ENCODE measurements around the gene GALNT14.
"Not testable (repeated sequence)": the region's sequence is repeated elsewhere in the genome, so short reads cannot be mapped to it uniquely, and the experiment has no call there.

GALNT14 gene

GRCh38 chr2:31138037-31138962 lies at the start of gene GALNT14:
Gene GALNT14 (minus strand): TSS chr2:31138440. CDS start chr2:31138086, 354 bp downstream.
- peak in 1 of 2 donors; percentile 2 for DNase-seq (ENCODE audit: low read depth in 2 of 2)

DNA sequence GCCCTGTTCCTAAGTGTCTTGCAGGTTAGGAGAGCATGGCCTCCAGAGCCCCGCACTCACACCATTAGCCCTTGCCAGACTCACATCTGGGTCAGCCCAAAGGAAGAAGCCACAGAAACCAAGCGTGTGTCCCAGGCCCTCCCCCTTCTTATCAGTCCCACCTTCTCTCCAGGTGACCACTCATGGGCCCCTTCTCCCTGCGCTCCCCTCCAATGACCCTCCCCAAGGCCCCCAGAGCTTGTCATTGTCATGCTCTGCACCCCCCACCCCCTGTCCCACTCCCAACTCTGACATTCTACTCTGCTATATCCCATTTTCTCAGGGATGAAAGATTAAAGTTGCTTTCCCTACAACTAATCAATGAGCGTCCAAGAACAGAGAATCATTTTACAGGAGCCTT lies 48.9 kb upstream of the GALNT14 start:
- DNase-seq (ENCODE audit: low read depth in 2 of 2) = no peak

DNA sequence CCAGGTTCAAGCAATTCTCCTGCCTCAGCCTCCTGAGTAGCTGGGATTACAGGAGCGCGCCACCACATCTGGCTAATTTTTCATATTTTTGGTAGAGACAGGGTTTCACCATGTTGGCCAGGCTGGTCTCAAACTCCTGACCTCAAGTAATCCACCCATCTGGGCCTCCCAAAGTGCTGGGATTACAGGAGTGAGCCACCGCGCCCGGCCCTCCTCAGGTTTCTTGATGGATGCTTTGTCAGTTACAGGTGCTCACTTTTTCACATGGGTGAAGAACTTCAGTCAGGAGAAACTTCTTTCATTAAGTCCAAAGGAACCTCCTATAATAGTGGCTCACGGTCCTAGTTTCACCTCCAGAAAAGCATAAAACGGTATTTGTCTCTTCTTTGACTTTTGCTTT lies 45.7 kb upstream of the GALNT14 start:
- DNase-seq (ENCODE audit: low read depth in 2 of 2) = not testable (repeated sequence)

- DNase-seq (ENCODE audit: low read depth in 2 of 2) = no peak
Observed at GRCh38 chr2:31176742-31177141, 38.5 kb upstream of the GALNT14 start.

DNA sequence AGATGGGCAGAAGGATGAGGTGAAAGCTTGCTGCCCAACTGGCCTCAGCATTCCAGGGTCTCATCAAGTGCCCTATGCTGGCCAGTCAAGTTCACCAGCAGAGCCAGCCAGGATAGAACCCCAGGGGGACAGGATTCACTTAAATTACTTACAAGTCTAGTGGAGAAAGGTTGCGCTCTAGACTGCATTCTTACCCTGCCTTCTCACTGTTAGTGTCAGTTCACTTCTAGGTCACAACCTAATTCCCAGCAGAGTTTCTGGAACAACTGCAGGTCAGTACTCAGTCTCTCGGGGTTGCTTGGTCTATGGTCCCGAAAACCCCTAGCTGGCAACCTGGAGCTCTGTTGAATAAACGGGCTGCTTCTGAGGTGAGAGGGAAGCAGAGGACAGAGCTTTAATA lies 32.9 kb upstream of the GALNT14 start:
- DNase-seq (ENCODE audit: low read depth in 2 of 2) = no peak

GRCh38 chr2:31170071-31170698 lies 31.9 kb upstream of the GALNT14 start:
- DNase-seq (ENCODE audit: low read depth in 2 of 2) = peak; percentile 10 to 13

- DNase-seq (ENCODE audit: low read depth in 2 of 2) = no peak
Observed at GRCh38 chr2:31168291-31168690, 30.1 kb upstream of the GALNT14 start.

DNA sequence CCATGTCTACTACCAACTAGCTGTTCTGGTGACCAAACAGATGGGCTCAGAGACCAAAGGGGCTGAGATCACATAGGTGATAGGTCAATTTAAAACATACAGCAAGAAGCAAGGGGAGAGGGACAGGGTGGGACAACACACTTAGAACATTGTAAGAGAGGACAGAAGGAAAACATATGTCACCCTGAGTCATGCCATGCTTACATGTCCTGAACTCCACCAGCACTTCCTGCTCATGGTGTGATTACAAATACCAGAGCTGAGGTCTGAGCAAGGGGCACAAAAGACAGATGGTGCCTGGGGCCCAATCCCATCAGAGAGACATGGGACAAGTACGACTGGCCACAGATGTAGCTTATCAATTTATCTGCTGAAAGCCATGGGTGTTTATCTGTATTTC lies 28.7 kb upstream of the GALNT14 start:
- no peak for DNase-seq (ENCODE audit: low read depth in 2 of 2)

GRCh38 chr2:31163011-31163539 lies 24.8 kb upstream of the GALNT14 start:
- no peak for DNase-seq (ENCODE audit: low read depth in 2 of 2)

- DNase-seq (ENCODE audit: low read depth in 2 of 2) = no peak
Observed at GRCh38 chr2:31161637-31162036, 23.4 kb upstream of the GALNT14 start.

GRCh38 chr2:31151501-31151900 lies 13.3 kb upstream of the GALNT14 start:
- DNase-seq (ENCODE audit: low read depth in 2 of 2) = no peak

DNA sequence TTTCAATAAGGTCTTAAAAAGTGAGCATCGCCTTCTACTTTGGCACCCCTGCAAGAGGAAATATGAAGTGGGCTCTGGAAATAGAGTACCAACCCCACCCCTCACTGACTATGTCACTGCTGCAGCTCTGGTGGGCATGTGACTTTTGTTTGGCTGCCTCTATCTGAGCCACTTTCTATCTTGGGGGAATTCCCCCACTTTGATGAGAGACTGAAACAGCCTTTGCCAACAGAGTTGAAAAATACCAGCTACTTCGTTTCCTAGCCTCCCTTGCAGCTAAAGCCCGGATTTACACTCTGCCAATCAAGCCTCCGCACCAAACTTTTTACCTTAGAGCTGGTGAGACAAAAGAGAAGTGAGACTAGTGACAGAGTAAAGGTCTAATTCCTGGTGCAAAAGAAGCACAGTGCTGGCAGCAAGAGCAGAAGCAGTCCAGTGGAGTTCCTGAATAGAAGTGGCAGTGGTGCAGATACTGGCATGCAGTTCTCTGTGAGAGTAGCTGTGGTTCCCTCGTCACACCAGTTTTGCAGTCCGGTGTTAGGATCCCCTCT lies 12.0 kb upstream of the GALNT14 start:
- DNase-seq (ENCODE audit: low read depth in 2 of 2) = no peak

DNA sequence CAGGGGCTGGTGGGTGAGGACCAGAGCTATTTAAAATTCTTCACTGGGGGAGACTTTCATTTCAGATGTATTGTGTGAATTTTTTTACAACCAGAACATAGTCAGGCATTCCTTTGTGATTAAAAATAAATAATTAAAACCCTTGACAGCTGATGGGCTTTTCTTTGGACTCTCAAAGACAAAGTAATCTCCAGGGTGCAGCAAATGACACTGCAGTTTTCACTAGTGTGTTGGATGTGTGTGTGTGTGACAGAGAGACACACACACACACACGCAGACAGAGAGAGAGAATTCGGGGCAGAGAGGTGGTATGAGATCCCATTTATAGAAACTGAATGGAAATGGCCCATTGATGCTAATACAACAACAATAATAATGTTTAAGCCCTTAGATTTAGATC lies 10.3 kb upstream of the GALNT14 start:
- DNase-seq (ENCODE audit: low read depth in 2 of 2) = no peak

DNA sequence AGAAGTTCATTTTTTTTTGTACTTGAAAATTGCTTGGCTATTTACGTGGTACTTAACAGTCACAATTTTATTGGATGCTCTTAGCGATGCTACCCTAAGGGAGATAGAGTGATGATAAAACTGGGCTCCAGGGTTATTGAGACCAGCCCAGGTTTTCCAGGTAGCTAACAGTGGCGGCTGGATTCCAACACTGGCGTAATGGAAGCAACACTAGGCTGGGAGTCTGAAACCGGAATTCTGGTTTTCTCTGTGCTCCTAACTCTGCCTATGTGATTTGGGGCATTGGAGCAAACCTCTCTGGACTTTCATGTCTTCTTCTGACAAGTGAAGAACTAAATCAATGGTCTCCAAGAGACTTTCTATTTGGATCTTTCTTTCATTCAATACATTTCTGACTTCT lies 9.4 kb upstream of the GALNT14 start:
- no peak for DNase-seq (ENCODE audit: low read depth in 2 of 2)

GRCh38 chr2:31142110-31142509 lies 3.9 kb upstream of the GALNT14 start:
- DNase-seq (ENCODE audit: low read depth in 2 of 2) = no peak

GRCh38 chr2:31141443-31142085 lies 3.3 kb upstream of the GALNT14 start:
- no peak for DNase-seq (ENCODE audit: low read depth in 2 of 2)

- DNase-seq (ENCODE audit: low read depth in 2 of 2) = no peak
Observed at GRCh38 chr2:31140151-31140550, 1.9 kb upstream of the GALNT14 start.

DNA sequence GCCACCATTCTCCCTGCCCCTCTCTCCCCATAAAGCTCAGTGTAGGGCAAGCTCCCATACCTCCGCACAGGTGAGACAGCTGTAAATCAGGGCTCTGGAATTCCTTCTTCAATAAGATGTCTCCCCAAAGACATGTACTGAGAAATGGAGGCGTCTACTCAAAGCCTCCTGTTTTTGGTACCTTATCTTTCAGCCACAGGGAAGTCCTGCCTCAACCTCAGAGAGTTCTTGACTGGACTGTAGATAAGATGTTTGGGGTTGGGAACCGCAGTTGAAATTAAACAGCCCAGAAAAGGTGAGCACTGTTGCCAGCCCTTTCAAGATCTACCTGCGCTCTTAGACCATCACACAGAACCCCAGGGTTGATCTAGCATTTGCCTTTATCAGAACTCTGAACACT lies 1.4 kb upstream of the GALNT14 start:
- no peak for DNase-seq (ENCODE audit: low read depth in 2 of 2)

DNA sequence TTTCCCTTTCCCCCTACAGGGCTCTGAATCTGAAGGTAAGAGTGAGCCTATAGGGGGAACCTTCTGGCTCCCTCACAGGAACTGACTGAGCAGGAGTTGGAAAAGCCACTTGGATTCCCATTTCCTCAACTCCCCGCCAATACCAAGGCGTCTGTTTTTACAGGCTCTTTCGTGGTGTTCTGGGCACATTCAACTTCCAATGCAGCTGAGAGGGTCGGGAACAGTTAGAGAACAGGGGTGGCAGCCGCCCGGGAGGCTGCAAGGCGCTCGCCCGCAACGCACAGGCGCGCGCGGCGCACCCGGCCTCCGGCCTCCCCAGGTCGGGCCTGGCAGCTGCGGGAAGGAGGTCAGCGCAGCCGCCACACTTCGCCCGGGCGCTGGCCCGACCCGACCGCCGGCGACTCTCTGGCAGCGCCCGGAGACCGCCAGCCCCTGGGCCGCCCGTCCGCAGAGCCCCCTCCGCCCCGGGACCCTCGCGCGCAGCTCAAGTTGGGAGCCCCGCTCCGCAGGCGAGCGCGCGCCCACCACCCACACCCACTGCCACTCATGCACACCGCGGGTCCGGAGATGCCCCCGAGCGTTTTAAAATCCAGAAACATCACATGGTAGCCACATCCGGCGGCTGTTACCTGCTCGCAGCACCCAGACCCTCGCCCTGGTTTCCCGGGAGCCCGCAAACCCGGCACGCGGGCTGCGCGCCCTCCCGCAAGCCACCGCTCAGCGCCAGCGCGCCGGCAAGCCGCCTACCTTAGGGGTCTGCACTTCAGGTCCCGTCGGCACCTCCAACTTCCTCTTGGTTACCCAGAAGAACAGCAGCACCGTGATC lies 816 bp downstream of the GALNT14 start:
- DNase-seq (ENCODE audit: low read depth in 2 of 2) = no peak

DNA sequence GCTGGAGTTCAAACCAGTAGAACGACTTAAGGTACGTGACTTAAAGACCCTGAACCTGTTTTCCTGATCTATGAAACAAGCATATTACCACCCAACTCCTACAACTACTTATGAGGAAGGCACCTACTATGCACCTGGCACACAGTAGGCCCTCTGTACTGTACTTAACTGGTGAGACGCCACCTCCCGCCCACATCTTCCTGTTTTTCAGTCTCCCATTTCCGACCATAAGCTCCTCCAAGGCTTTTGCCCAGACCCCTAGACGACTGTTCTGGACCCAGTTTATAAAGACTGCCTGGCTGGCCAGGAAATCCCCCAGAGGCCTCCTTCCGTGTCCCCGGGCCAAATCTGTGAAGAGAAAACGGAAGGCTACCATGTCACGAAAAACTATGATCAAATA lies 1.5 kb downstream of the GALNT14 start:
- no peak for DNase-seq (ENCODE audit: low read depth in 2 of 2)

DNA sequence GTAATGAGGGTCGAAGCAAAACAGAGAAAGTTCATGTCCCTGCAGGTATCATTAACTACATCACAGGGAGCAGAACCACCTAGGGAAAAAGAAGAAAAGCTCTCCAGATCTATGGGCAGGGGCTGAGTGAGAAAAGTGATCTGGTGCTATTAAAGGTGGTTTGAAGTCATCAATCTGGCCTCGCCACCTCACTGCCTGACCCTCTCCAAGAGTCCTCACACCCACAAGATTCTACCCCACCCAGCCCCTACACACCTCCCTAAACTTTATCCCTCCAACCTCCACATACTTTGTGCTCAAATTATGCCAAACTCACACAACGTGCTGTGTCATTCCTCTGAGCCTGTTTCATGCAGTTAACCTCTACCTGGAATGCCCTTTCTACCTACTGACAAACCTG lies 2.2 kb downstream of the GALNT14 start:
- no peak for DNase-seq (ENCODE audit: low read depth in 2 of 2)

All from stimulated activated CD8-positive, alpha-beta memory T cell treated with anti-CD3 and anti-CD28 coated beads, Interleukin-7, amount 100 ng/mL, for 4 hours (primary cell).